Measurements from ENCODE around the gene C2orf92. TPM values are rescaled to one million over a fixed set of nuclear protein-coding genes. Genes with fewer than 3 reads are reported as not detected.

Gene C2orf92
- total RNA-seq, 1 donor: 2.5 TPM

- Histone ChIP-seq H3K9me3 (ENCODE audit: low read depth, low read length) (no peaks in the 10 kb centered on the region), H3K27ac (ENCODE audit: low read depth, low read length) (peak overlapping the region; percentile 48), H3K79me2 (ENCODE audit: insufficient read depth, low read length) (peaks cover 41% of the 10 kb centered on the region), H3K27me3 (ENCODE audit: insufficient read depth, low read length) (no peaks in the 10 kb centered on the region), H3K4me1 (ENCODE audit: insufficient read depth, low read length) (peaks cover 27% of the 10 kb centered on the region), H3K4me3 (ENCODE audit: insufficient read depth, low read length) (no peak overlapping the region), H3K4me2 (ENCODE audit: insufficient read depth, low read length) (no peak overlapping the region), H2AFZ (ENCODE audit: low read length) (no peak overlapping the region), H3K36me3 (ENCODE audit: insufficient read depth, low read length) (peaks cover 48% of the 10 kb centered on the region), H4K20me1 (ENCODE audit: insufficient read depth, low read length) (peaks cover 27% of the 10 kb centered on the region)
- TF ChIP-seq CTCF (IDR thresholded peaks at IDR 0.05; ENCODE audit: extremely low read depth, low read depth, low read length): no peak
- no peak for DNase-seq (ENCODE audit: insufficient read length, low spot score, missing footprints)
These were observed 9.3 kb upstream of the C2orf92 start for GRCh38 chr2:97660044-97660774.

- TF ChIP-seq CTCF (IDR thresholded peaks at IDR 0.05; ENCODE audit: extremely low read depth, low read depth, low read length): no peak
- H4K20me1 ChIP-seq (ENCODE audit: insufficient read depth, low read length): peaks cover 27% of the 10 kb centered on the region
- no peak overlapping the region for H3K4me2 ChIP-seq (ENCODE audit: insufficient read depth, low read length)
- H3K9me3 ChIP-seq (ENCODE audit: low read depth, low read length): no peaks in the 10 kb centered on the region
- no peak overlapping the region for H3K4me3 ChIP-seq (ENCODE audit: insufficient read depth, low read length)
- peaks cover 27% of the 10 kb centered on the region for H3K4me1 ChIP-seq (ENCODE audit: insufficient read depth, low read length)
- H2AFZ ChIP-seq (ENCODE audit: low read length): no peak overlapping the region
- peaks cover 42% of the 10 kb centered on the region for H3K36me3 ChIP-seq (ENCODE audit: insufficient read depth, low read length)
- peak overlapping the region; percentile 48 for H3K27ac ChIP-seq (ENCODE audit: low read depth, low read length)
- no peaks in the 10 kb centered on the region for H3K27me3 ChIP-seq (ENCODE audit: insufficient read depth, low read length)
- DNase-seq (ENCODE audit: insufficient read length, low spot score, missing footprints): peak; percentile 84
- peaks cover 41% of the 10 kb centered on the region for H3K79me2 ChIP-seq (ENCODE audit: insufficient read depth, low read length)
These were observed 8.6 kb upstream of the C2orf92 start for GRCh38 chr2:97660775-97661389.

GRCh38 chr2:97661927-97662326 lies 7.6 kb upstream of the C2orf92 start:
- peak overlapping the region; percentile 91 for H3K4me2 ChIP-seq (ENCODE audit: insufficient read depth, low read length)
- H3K36me3 ChIP-seq (ENCODE audit: insufficient read depth, low read length): peaks cover 32% of the 10 kb centered on the region
- peaks cover 41% of the 10 kb centered on the region for H3K79me2 ChIP-seq (ENCODE audit: insufficient read depth, low read length)
- H4K20me1 ChIP-seq (ENCODE audit: insufficient read depth, low read length): peaks cover 27% of the 10 kb centered on the region
- no peak for TF ChIP-seq CTCF (IDR thresholded peaks at IDR 0.05; ENCODE audit: extremely low read depth, low read depth, low read length)
- H3K4me1 ChIP-seq (ENCODE audit: insufficient read depth, low read length): peaks cover 27% of the 10 kb centered on the region
- no peak for DNase-seq (ENCODE audit: insufficient read length, low spot score, missing footprints)
- peak overlapping the region; percentile 72 for H3K4me3 ChIP-seq (ENCODE audit: insufficient read depth, low read length)
- no peak overlapping the region for H2AFZ ChIP-seq (ENCODE audit: low read length)
- H3K9me3 ChIP-seq (ENCODE audit: low read depth, low read length): no peaks in the 10 kb centered on the region
- H3K27me3 ChIP-seq (ENCODE audit: insufficient read depth, low read length): no peaks in the 10 kb centered on the region
- H3K27ac ChIP-seq (ENCODE audit: low read depth, low read length): peak overlapping the region; percentile 91

- H2AFZ ChIP-seq (ENCODE audit: low read length): no peak overlapping the region
- TF ChIP-seq CTCF (IDR thresholded peaks at IDR 0.05; ENCODE audit: extremely low read depth, low read depth, low read length): no peak
These were observed 7.1 kb upstream of the C2orf92 start for GRCh38 chr2:97662386-97662894.

More at GRCh38 chr2:97662386-97662894, 7.1 kb upstream of the C2orf92 start:
- no peak for DNase-seq (ENCODE audit: insufficient read length, low spot score, missing footprints)
- H3K27ac ChIP-seq (ENCODE audit: low read depth, low read length): peak overlapping the region; percentile 91
- H4K20me1 ChIP-seq (ENCODE audit: insufficient read depth, low read length): peaks cover 27% of the 10 kb centered on the region
- H3K79me2 ChIP-seq (ENCODE audit: insufficient read depth, low read length): peaks cover 41% of the 10 kb centered on the region
- H3K9me3 ChIP-seq (ENCODE audit: low read depth, low read length): no peaks in the 10 kb centered on the region
- H3K27me3 ChIP-seq (ENCODE audit: insufficient read depth, low read length): no peaks in the 10 kb centered on the region
- H3K4me1 ChIP-seq (ENCODE audit: insufficient read depth, low read length): peaks cover 27% of the 10 kb centered on the region
- H3K36me3 ChIP-seq (ENCODE audit: insufficient read depth, low read length): peaks cover 27% of the 10 kb centered on the region
- H3K4me3 ChIP-seq (ENCODE audit: insufficient read depth, low read length): peak overlapping the region; percentile 72
- H3K4me2 ChIP-seq (ENCODE audit: insufficient read depth, low read length): peak overlapping the region; percentile 91
